ENCODE results near the gene KDM5A.

KDM5A gene

GRCh38 chr12:272942-273341 lies 116.2 kb downstream of the KDM5A start:
- Histone ChIP-seq H3K9me3 (ENCODE audit: insufficient read depth, low read depth, low read length) (no peaks in the 10 kb centered on the region), H3K4me3 (ENCODE audit: low read length) (no peak overlapping the region), H3K27me3 (ENCODE audit: insufficient read depth, low read length) (no peaks in the 10 kb centered on the region)

GRCh38 chr12:271161-271560 lies 118.0 kb downstream of the KDM5A start:
- Histone ChIP-seq H3K4me1 (ENCODE audit: insufficient read depth, low read length) (no peaks in the 10 kb centered on the region), H3K9me3 (ENCODE audit: insufficient read depth, low read depth, low read length) (no peaks in the 10 kb centered on the region), H3K36me3 (ENCODE audit: insufficient read depth, low read length) (no peaks in the 10 kb centered on the region), H3K27me3 (ENCODE audit: insufficient read depth, low read length) (no peaks in the 10 kb centered on the region), H3K27ac (ENCODE audit: low read depth, low read length) (no peak overlapping the region), H3K9ac (ENCODE audit: low read depth, low read length) (no peak overlapping the region), H3K4me3 (ENCODE audit: low read length) (no peak overlapping the region)
- WGBS: 85% methylated on average over 4 of the region's 4 CpGs

More at GRCh38 chr12:272942-273341, 116.2 kb downstream of the KDM5A start:
- Histone ChIP-seq H3K9ac (ENCODE audit: low read depth, low read length) (no peak overlapping the region), H3K4me1 (ENCODE audit: insufficient read depth, low read length) (no peaks in the 10 kb centered on the region), H3K27ac (ENCODE audit: low read depth, low read length) (no peak overlapping the region), H3K36me3 (ENCODE audit: insufficient read depth, low read length) (no peaks in the 10 kb centered on the region)
- WGBS: 93% methylated on average over 6 of the region's 6 CpGs

- WGBS: 62% methylated on average over 3 of the region's 3 CpGs
- Histone ChIP-seq H3K27ac (ENCODE audit: low read depth, low read length) (no peak overlapping the region), H3K36me3 (ENCODE audit: insufficient read depth, low read length) (no peaks in the 10 kb centered on the region), H3K27me3 (ENCODE audit: insufficient read depth, low read length) (no peaks in the 10 kb centered on the region), H3K9ac (ENCODE audit: low read depth, low read length) (no peak overlapping the region), H3K9me3 (ENCODE audit: insufficient read depth, low read depth, low read length) (no peaks in the 10 kb centered on the region), H3K4me1 (ENCODE audit: insufficient read depth, low read length) (no peaks in the 10 kb centered on the region), H3K4me3 (ENCODE audit: low read length) (no peak overlapping the region)
Measured at GRCh38 chr12:269191-269590, 119.9 kb downstream of the KDM5A start.

- H3K4me1 ChIP-seq (ENCODE audit: insufficient read depth, low read length): no peaks in the 10 kb centered on the region
- WGBS: 92% methylated on average over 7 of the region's 7 CpGs
- H3K27ac ChIP-seq (ENCODE audit: low read depth, low read length): no peak overlapping the region
- no peak overlapping the region for H3K9ac ChIP-seq (ENCODE audit: low read depth, low read length)
- no peaks in the 10 kb centered on the region for H3K9me3 ChIP-seq (ENCODE audit: insufficient read depth, low read depth, low read length)
- H3K27me3 ChIP-seq (ENCODE audit: insufficient read depth, low read length): no peaks in the 10 kb centered on the region
- no peaks in the 10 kb centered on the region for H3K36me3 ChIP-seq (ENCODE audit: insufficient read depth, low read length)
- H3K4me3 ChIP-seq (ENCODE audit: low read length): no peak overlapping the region
Measured at GRCh38 chr12:268483-268840, 120.7 kb downstream of the KDM5A start.

GRCh38 chr12:267581-268482 lies 121.3 kb downstream of the KDM5A start:
- Histone ChIP-seq H3K9ac (ENCODE audit: low read depth, low read length) (no peak overlapping the region), H3K27me3 (ENCODE audit: insufficient read depth, low read length) (no peaks in the 10 kb centered on the region), H3K36me3 (ENCODE audit: insufficient read depth, low read length) (no peaks in the 10 kb centered on the region), H3K4me3 (ENCODE audit: low read length) (no peak overlapping the region), H3K4me1 (ENCODE audit: insufficient read depth, low read length) (no peaks in the 10 kb centered on the region), H3K27ac (ENCODE audit: low read depth, low read length) (no peak overlapping the region), H3K9me3 (ENCODE audit: insufficient read depth, low read depth, low read length) (no peaks in the 10 kb centered on the region)
- WGBS: 89% methylated on average over 13 of the region's 14 CpGs

GRCh38 chr12:265096-265495 lies 124.0 kb downstream of the KDM5A start:
- Histone ChIP-seq H3K27me3 (ENCODE audit: insufficient read depth, low read length) (no peaks in the 10 kb centered on the region), H3K27ac (ENCODE audit: low read depth, low read length) (no peak overlapping the region), H3K9me3 (ENCODE audit: insufficient read depth, low read depth, low read length) (no peaks in the 10 kb centered on the region), H3K4me1 (ENCODE audit: insufficient read depth, low read length) (peaks cover 4% of the 10 kb centered on the region; the same call in 1 of the 2 replicates), H3K4me3 (ENCODE audit: low read length) (no peak overlapping the region), H3K36me3 (ENCODE audit: insufficient read depth, low read length) (no peaks in the 10 kb centered on the region), H3K9ac (ENCODE audit: low read depth, low read length) (no peak overlapping the region)
- 50% methylated on average over 2 of the region's 3 CpGs for WGBS

- 93% methylated on average over 3 of the region's 3 CpGs for WGBS
- H3K9ac ChIP-seq (ENCODE audit: low read depth, low read length): no peak overlapping the region
- no peak overlapping the region for H3K4me3 ChIP-seq (ENCODE audit: low read length)
- H3K27ac ChIP-seq (ENCODE audit: low read depth, low read length): no peak overlapping the region
- no peaks in the 10 kb centered on the region for H3K36me3 ChIP-seq (ENCODE audit: insufficient read depth, low read length)
- no peaks in the 10 kb centered on the region for H3K9me3 ChIP-seq (ENCODE audit: insufficient read depth, low read depth, low read length)
- H3K4me1 ChIP-seq (ENCODE audit: insufficient read depth, low read length): peaks cover 4% of the 10 kb centered on the region; the same call in 1 of the 2 replicates
- no peaks in the 10 kb centered on the region for H3K27me3 ChIP-seq (ENCODE audit: insufficient read depth, low read length)
Measured at GRCh38 chr12:264269-264668, 124.9 kb downstream of the KDM5A start.

GRCh38 chr12:263574-263973 lies 125.5 kb downstream of the KDM5A start:
- WGBS: 86% methylated on average over 9 of the region's 9 CpGs
- Histone ChIP-seq H3K9me3 (ENCODE audit: insufficient read depth, low read depth, low read length) (no peaks in the 10 kb centered on the region), H3K9ac (ENCODE audit: low read depth, low read length) (no peak overlapping the region), H3K27me3 (ENCODE audit: insufficient read depth, low read length) (no peaks in the 10 kb centered on the region), H3K4me3 (ENCODE audit: low read length) (no peak overlapping the region), H3K4me1 (ENCODE audit: insufficient read depth, low read length) (peaks cover 4% of the 10 kb centered on the region; the same call in 1 of the 2 replicates), H3K27ac (ENCODE audit: low read depth, low read length) (no peak overlapping the region), H3K36me3 (ENCODE audit: insufficient read depth, low read length) (no peaks in the 10 kb centered on the region)

- Histone ChIP-seq H3K9me3 (ENCODE audit: insufficient read depth, low read depth, low read length) (no peaks in the 10 kb centered on the region), H3K27ac (ENCODE audit: low read depth, low read length) (no peak within 1 kb of the TSS), H3K27me3 (ENCODE audit: insufficient read depth, low read length) (no peaks in the 10 kb centered on the region), H3K9ac (ENCODE audit: low read depth, low read length) (no peak within 1 kb of the TSS), H3K36me3 (ENCODE audit: insufficient read depth, low read length) (no peaks in the 10 kb centered on the region), H3K4me3 (ENCODE audit: low read length) (no peak within 1 kb of the TSS), H3K4me1 (ENCODE audit: insufficient read depth, low read length) (peaks cover 4% of the 10 kb centered on the region; the same call in 1 of the 2 replicates)
- WGBS: 62% methylated on average over 7 of the region's 7 CpGs
Measured at GRCh38 chr12:262817-263216, 126.3 kb downstream of the KDM5A start, which contains the start of gene SLC6A13. SLC6A13 (minus strand) TSS chr12:262836; CDS start chr12:260052, 2,784 bp downstream.

- H3K27ac ChIP-seq (ENCODE audit: low read depth, low read length): no peak overlapping the region
- peaks cover 4% of the 10 kb centered on the region; the same call in 1 of the 2 replicates for H3K4me1 ChIP-seq (ENCODE audit: insufficient read depth, low read length)
- no peak overlapping the region for H3K4me3 ChIP-seq (ENCODE audit: low read length)
- H3K27me3 ChIP-seq (ENCODE audit: insufficient read depth, low read length): no peaks in the 10 kb centered on the region
- H3K36me3 ChIP-seq (ENCODE audit: insufficient read depth, low read length): no peaks in the 10 kb centered on the region
- H3K9me3 ChIP-seq (ENCODE audit: insufficient read depth, low read depth, low read length): no peaks in the 10 kb centered on the region
- H3K9ac ChIP-seq (ENCODE audit: low read depth, low read length): no peak overlapping the region
Measured at GRCh38 chr12:262113-262512, 127.0 kb downstream of the KDM5A start.

GRCh38 chr12:257521-258321 lies 131.4 kb downstream of the KDM5A start:
- Histone ChIP-seq H3K36me3 (ENCODE audit: insufficient read depth, low read length) (no peaks in the 10 kb centered on the region), H3K4me3 (ENCODE audit: low read length) (no peak overlapping the region), H3K4me1 (ENCODE audit: insufficient read depth, low read length) (peaks cover 4% of the 10 kb centered on the region; the same call in 1 of the 2 replicates), H3K9me3 (ENCODE audit: insufficient read depth, low read depth, low read length) (no peaks in the 10 kb centered on the region), H3K27me3 (ENCODE audit: insufficient read depth, low read length) (no peaks in the 10 kb centered on the region), H3K9ac (ENCODE audit: low read depth, low read length) (no peak overlapping the region), H3K27ac (ENCODE audit: low read depth, low read length) (no peak overlapping the region)
- WGBS: 88% methylated on average over 14 of the region's 14 CpGs

Data from HUES64 (cell line).